Adrenal gland (tissue), 5 donors: Measurements from ENCODE around the gene RCOR1.

ENCODE experiments used
- CTCF ChIP-seq, 6 experiments: fragments of 450-650 bp in 4 of 6; fragments of 200-600 bp in 2 of 6; sonication (generic) in 1 of 6; IDR thresholded peaks; 1 replicate in 5 of 6; 2 replicates in 1 of 6; pipeline versions ENCODE4 v1.5.1 to v1.8.0; 2016 to 2021; ENCODE audit warnings: antibody characterized with exemption in 6 of 6, mild to moderate bottlenecking in 2 of 6, moderate library complexity in 1 of 6
- POLR2A ChIP-seq, 2 donors: fragments of 450-650 bp; IDR thresholded peaks; one replicate each; pipeline ENCODE4 v1.6.1; 2017; ENCODE audit warnings: antibody characterized with exemption in 2 of 2, mild to moderate bottlenecking in 2 of 2, moderate library complexity in 1 of 2
- donor health status: DM: no; HTN: no; CAD: no.

DNA sequence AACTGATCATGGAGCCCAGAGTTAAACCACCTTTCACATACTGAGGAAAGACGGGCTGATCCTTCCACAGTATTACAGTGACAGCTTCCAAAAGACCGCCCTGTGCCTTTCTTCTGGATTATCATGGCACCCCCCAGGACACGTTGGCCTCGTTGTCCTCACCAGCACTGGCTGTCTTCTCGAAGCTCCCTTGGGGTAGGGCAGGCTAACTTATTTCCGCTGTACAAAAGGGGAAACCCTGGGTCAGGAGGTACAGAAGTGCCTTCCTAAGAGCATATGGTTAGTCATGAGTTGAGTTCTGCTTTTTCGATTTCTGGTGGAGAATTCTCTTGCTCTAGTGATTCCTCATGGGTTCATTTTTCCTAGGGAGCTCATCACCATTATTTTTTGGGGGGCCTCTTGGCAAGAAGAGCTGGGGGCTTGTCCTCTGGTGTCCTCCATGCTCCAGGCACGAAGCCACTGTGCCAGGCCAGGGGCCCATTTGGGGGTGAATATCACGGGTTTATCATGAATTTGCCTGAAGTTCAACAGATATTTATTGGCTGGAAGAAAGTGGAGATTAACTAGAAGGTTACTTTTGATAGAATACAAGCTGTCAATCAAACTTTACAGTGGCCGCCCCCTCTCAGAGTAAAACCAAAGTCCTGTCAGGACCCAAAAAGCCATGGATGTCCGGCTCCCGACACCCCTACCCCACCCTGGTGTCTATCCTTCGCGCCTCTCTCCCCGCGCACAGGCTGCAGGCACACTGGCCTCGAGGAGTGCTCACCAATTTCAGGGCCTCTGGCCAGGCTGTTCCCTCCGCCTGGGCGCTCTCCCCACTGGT, 176.0 kb downstream of the RCOR1 start:
- no peak for TF ChIP-seq CTCF (IDR thresholded peaks at IDR 0.05)
- no peak for TF ChIP-seq POLR2A (IDR thresholded peaks at IDR 0.05)
